ENCODE results near the gene TCHP. TPM values are rescaled to one million over a fixed set of nuclear protein-coding genes. Genes with fewer than 3 reads are reported as not detected.

The TCHP gene
- total and polyA plus RNA-seq, 8 donors, result 8.4 to 20.9 (median 10.7) TPM

DNA sequence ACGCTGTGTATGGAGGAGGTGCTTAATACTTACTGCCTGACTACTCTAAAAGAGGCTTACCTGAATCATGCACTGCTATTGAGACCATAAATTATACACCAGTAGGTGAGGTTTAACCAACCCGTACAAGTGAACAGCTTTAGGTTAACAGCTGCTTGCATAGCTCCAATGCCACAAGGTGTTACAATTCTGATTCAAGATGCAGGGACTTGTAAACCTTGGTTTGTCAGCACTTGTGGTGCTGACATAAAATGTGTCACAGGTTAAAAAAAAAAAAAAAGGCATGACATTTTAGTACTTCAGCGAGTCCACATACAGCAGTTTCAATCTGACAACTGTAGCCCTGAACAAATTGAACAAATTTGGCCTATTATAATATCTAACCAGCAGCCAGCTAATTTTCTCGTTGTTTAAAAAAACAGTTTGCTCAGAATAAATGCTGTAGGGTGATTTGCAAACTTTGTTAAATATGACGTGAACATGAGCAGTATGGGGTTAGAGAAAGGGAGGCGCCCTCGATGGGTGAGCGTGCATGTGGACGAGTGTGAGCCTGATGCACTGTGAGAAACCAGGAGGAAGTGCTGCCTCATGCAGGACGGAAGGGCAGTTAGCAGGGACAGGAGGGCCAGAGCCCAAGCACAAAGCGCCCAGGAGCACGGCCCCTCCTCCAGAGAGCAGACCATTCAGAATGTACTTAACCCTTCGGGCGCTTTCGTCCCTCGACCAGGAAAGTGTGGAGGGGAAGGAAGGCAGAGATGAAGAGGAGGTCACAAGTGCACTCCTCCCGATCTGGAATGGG, 44.7 kb downstream of the TCHP start:
- TF ChIP-seq, protein P1, sequence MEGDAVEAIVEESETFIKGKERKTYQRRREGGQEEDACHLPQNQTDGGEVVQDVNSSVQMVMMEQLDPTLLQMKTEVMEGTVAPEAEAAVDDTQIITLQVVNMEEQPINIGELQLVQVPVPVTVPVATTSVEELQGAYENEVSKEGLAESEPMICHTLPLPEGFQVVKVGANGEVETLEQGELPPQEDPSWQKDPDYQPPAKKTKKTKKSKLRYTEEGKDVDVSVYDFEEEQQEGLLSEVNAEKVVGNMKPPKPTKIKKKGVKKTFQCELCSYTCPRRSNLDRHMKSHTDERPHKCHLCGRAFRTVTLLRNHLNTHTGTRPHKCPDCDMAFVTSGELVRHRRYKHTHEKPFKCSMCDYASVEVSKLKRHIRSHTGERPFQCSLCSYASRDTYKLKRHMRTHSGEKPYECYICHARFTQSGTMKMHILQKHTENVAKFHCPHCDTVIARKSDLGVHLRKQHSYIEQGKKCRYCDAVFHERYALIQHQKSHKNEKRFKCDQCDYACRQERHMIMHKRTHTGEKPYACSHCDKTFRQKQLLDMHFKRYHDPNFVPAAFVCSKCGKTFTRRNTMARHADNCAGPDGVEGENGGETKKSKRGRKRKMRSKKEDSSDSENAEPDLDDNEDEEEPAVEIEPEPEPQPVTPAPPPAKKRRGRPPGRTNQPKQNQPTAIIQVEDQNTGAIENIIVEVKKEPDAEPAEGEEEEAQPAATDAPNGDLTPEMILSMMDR (IDR thresholded peaks at IDR 0.05), result no peak
- FAIRE-seq, result no peak
- H3K36me3 ChIP-seq, result peaks cover 0 to 5% (median 0%) of the 10 kb centered on the region in 3 donors
- no peak overlapping the region for H3K4me3 ChIP-seq
- H3K9me3 ChIP-seq, result no peaks in the 10 kb centered on the region
- no peak for DNase-seq
- intact Hi-C loops (cut with DNase I), result loop anchor here in 1 of 3 donors (10.0 kb wide), 1 partner anchor 50 kb away; the partner anchor contains the start of genes ANKRD13A and GIT2
- 61 to 77% methylated on average over 17 of the region's 17 CpGs for WGBS, 2 donors
- H3K27ac ChIP-seq, result no peak overlapping the region
- peaks cover 27 to 39% (median 34%) of the 10 kb centered on the region in 3 donors for H3K4me1 ChIP-seq
- no peak for ATAC-seq
- H3K27me3 ChIP-seq, result no peaks in the 10 kb centered on the region

DNA sequence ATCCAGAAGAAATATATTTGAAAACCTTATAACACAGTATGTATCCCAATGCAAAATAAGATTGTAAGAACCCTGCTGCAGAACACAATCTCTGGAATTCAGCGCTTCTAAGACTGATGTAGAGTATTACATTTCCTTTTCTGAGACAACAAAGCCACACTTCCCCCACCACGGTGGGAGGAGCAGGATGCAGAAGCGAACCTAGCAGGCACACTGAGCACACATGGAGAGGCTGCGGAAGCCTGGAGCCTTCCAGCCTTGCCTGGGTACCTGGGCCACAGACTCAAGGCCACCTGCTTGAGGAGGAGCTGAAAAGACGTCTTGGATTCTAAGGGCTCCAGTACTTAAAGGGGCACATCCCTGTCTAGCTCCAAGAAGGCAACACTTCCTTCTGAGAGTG, 46.4 kb downstream of the TCHP start:
- H3K4me1 ChIP-seq, result peaks cover 44 to 56% (median 52%) of the 10 kb centered on the region in 3 donors
- no peaks in the 10 kb centered on the region for H3K9me3 ChIP-seq
- H3K36me3 ChIP-seq, result peaks cover 0 to 9% (median 3%) of the 10 kb centered on the region in 3 donors
- no peak overlapping the region for H3K4me3 ChIP-seq
- no peak for FAIRE-seq
- peak overlapping the region in 2 of 4 donors; percentile 48 to 59 for H3K27ac ChIP-seq
- H3K27me3 ChIP-seq, result no peaks in the 10 kb centered on the region
- DNase-seq, result peak in 3 of 6 donors; percentile 38 to 57 (median 57)
- WGBS, 2 donors, result 29 to 31% methylated on average over 5 of the region's 5 CpGs
- ATAC-seq, result peak in 3 of 4 donors; percentile 36 to 63 (median 61)
- intact Hi-C loops (cut with DNase I), result loop anchor here in 1 of 3 donors (10.0 kb wide), 1 partner anchor 48 kb away; the partner anchor contains the start of genes ANKRD13A and GIT2
- TF ChIP-seq, protein P1 (IDR thresholded peaks at IDR 0.05), result no peak

DNA sequence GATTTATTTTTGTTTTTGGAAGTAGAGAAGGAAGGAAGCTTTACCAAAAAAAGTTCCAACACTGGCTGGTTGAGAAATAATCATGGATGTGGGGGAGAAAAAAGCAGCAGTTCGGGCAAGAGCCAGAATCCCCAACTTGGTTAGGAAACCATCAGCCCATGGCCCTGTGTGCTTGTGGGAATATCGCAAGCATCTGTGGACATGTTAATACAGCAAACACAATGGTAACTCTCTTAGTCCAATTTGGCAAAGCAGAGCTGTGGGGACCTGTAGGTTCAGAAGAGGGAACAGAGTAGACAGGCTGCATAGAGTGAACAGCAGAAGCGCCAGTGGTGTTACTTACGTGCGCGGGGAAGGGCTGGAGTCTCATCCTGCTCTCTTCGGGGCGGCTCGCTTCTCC, 46.8 kb downstream of the TCHP start:
- no peaks in the 10 kb centered on the region for H3K27me3 ChIP-seq
- WGBS, 2 donors, result 92 to 93% methylated on average over 9 of the region's 9 CpGs
- no peak for ATAC-seq
- H3K9me3 ChIP-seq, result no peaks in the 10 kb centered on the region
- TF ChIP-seq, protein P1 (IDR thresholded peaks at IDR 0.05), result no peak
- DNase-seq, result no peak
- intact Hi-C loops (cut with DNase I), result loop anchor here in 1 of 3 donors (10.0 kb wide), 1 partner anchor 48 kb away; the partner anchor contains the start of genes ANKRD13A and GIT2
- peak overlapping the region in 2 of 4 donors; percentile 48 to 59 for H3K27ac ChIP-seq
- no peak overlapping the region for H3K4me3 ChIP-seq
- peaks cover 44 to 59% (median 53%) of the 10 kb centered on the region in 3 donors for H3K4me1 ChIP-seq
- no peak for FAIRE-seq
- H3K36me3 ChIP-seq, result peaks cover 0 to 9% (median 3%) of the 10 kb centered on the region in 3 donors

DNA sequence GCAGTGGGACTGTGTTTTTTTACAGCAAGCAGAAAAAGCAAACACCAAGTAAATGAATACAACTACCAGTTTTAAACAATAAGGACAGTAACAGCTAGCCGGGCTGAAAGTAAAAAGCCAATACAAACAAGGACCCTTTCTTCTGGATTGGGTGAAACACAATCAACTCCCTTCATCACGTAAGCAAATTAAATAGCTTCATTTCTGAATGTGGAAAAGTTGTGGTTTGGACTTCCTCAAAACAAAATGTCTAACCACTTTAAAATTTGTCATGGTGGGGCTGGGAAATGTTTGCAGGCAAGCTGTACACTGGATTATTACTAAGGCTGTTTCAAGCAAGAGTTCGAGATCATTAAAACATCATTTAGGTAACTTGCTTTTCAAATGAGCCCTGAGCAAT, 47.4 kb downstream of the TCHP start:
- ATAC-seq, result no peak
- FAIRE-seq, result no peak
- no peak for DNase-seq
- Histone ChIP-seq H3K4me1 (peaks cover 44 to 64% (median 53%) of the 10 kb centered on the region in 3 donors), H3K36me3 (peaks cover 0 to 11% (median 6%) of the 10 kb centered on the region in 3 donors), H3K4me3 (no peak overlapping the region), H3K27ac (peak overlapping the region in 3 of 4 donors; percentile 28 to 59 (median 48)), H3K9me3 (no peaks in the 10 kb centered on the region), H3K27me3 (no peaks in the 10 kb centered on the region)
- intact Hi-C loops (cut with DNase I), result loop anchor here in 1 of 3 donors (10.0 kb wide), 1 partner anchor 47 kb away; the partner anchor contains the start of genes ANKRD13A and GIT2
- 46 to 48% methylated on average over 3 of the region's 3 CpGs for whole genome bisulfite sequencing, 2 donors
- TF ChIP-seq, protein P1 (IDR thresholded peaks at IDR 0.05), result no peak

Measured in pancreas (tissue), 10 donors.